ENCODE data around the gene GAREM2. TPM values are rescaled to one million over a fixed set of nuclear protein-coding genes. Genes with fewer than 3 reads are reported as not detected.

The GAREM2 gene
- total RNA-seq, 4 donors from 2014 or later = 1.8 to 5.5 (median 3.3) TPM

- H3K4me3 ChIP-seq = no peak overlapping the region
- WGBS, 2 donors (ENCODE audit: low coverage in 1 of 2) = 92 to 93% methylated on average over 2 of the region's 4 CpGs
- peaks cover 0 to 13% (median 7%) of the 10 kb centered on the region in 3 donors for H3K4me1 ChIP-seq
- H3K36me3 ChIP-seq = no peaks in the 10 kb centered on the region
- no peak overlapping the region for H3K27ac ChIP-seq
- peaks cover 24% of the 10 kb centered on the region for H3K27me3 ChIP-seq
- no peaks in the 10 kb centered on the region for H3K9me3 ChIP-seq
- no peak for ATAC-seq
- no peak for TF ChIP-seq POLR2A (IDR thresholded peaks at IDR 0.05)
- no peak for TF ChIP-seq EP300 (IDR thresholded peaks at IDR 0.05)
- TF ChIP-seq, protein P1, sequence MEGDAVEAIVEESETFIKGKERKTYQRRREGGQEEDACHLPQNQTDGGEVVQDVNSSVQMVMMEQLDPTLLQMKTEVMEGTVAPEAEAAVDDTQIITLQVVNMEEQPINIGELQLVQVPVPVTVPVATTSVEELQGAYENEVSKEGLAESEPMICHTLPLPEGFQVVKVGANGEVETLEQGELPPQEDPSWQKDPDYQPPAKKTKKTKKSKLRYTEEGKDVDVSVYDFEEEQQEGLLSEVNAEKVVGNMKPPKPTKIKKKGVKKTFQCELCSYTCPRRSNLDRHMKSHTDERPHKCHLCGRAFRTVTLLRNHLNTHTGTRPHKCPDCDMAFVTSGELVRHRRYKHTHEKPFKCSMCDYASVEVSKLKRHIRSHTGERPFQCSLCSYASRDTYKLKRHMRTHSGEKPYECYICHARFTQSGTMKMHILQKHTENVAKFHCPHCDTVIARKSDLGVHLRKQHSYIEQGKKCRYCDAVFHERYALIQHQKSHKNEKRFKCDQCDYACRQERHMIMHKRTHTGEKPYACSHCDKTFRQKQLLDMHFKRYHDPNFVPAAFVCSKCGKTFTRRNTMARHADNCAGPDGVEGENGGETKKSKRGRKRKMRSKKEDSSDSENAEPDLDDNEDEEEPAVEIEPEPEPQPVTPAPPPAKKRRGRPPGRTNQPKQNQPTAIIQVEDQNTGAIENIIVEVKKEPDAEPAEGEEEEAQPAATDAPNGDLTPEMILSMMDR (IDR thresholded peaks at IDR 0.05) = no peak
- TF ChIP-seq POLR2AphosphoS5 (IDR thresholded peaks at IDR 0.05) = no peak
These were observed 4.1 kb upstream of the GAREM2 start for GRCh38 chr2:26168785-26169184.

GRCh38 chr2:26169226-26169625 is 3.7 kb upstream of the GAREM2 start:
- no peak for TF ChIP-seq POLR2AphosphoS5 (IDR thresholded peaks at IDR 0.05)
- TF ChIP-seq EP300 (IDR thresholded peaks at IDR 0.05) = no peak
- TF ChIP-seq POLR2A (IDR thresholded peaks at IDR 0.05) = no peak
- TF ChIP-seq, protein P1 (IDR thresholded peaks at IDR 0.05) = no peak
- Histone ChIP-seq H3K36me3 (no peaks in the 10 kb centered on the region), H3K4me3 (no peak overlapping the region), H3K4me1 (peaks cover 0 to 17% (median 11%) of the 10 kb centered on the region in 3 donors), H3K27me3 (peaks cover 29% of the 10 kb centered on the region), H3K9me3 (no peaks in the 10 kb centered on the region), H3K27ac (no peak overlapping the region)
- ATAC-seq = no peak
- 86% methylated on average over 4 of the region's 5 CpGs; no CpG with 5 or more reads in 1 of the 2 donors for WGBS, 2 donors (ENCODE audit: low coverage in 1 of 2)

DNA sequence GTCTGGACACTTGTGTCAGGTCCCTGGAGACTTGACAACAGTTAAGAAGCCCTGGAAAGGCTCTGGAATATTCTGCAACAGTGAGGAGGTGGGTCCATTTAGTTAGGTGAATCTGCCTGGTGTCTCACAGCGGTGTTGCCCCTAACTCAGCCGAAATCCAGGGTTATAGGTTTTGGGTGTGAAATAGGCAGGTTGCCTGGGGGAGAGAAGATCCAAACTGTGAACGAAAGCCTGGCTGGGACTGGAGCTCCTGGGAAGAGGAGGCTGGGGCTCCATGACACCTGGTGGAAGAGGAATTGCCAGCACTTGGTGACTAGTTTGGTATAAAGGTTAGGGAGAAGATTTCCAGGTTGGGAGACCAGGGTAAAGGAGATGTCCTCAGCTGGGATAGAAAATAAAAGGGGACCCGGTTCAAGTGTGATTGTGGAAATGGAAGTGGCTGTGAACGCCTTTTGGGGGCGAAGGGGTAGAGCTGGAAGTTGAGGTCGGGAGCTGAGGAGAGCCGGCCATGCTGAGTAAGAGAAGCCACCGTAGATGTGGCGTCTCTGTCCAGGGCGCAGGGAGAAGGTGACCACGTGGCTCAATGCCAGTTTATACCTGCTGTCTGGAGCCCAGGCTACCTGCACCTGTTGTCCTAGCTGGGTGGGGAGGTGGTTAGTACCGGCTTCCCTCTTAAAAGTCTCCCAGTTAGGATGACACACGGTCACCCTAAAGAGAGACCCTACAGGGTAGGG is 3.0 kb upstream of the GAREM2 start:
- ATAC-seq = no peak
- TF ChIP-seq, protein P1 (IDR thresholded peaks at IDR 0.05) = no peak
- TF ChIP-seq POLR2A (IDR thresholded peaks at IDR 0.05) = no peak
- no peak for TF ChIP-seq EP300 (IDR thresholded peaks at IDR 0.05)
- no peak for TF ChIP-seq POLR2AphosphoS5 (IDR thresholded peaks at IDR 0.05)
- Histone ChIP-seq H3K36me3 (no peaks in the 10 kb centered on the region), H3K27ac (no peak overlapping the region), H3K9me3 (no peaks in the 10 kb centered on the region), H3K4me1 (peaks cover 0 to 18% (median 11%) of the 10 kb centered on the region in 3 donors), H3K27me3 (peaks cover 35% of the 10 kb centered on the region), H3K4me3 (no peak overlapping the region)
- 78 to 80% methylated on average over 10 of the region's 14 CpGs for WGBS, 2 donors (ENCODE audit: low coverage in 1 of 2)

DNA sequence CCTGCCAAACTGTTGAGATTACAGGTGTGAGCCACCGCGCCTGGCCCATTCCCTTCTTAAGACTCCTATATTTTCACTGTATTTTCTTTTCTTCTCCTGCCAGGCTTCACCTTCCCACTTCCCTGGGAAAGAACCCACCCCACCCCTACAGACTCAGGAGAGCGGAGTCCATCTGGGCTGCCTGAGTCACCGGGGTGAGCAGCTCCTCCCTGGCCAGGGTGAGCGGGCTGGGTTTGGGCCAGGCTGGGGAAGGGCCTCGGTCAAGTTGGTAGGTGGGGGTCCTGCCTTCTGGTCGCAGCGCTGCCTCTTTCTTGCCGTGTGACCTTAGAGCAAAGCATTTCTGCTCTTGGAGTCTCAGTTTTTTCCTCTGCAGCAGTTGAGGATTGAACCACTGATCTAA is 2.1 kb upstream of the GAREM2 start:
- H3K4me3 ChIP-seq = no peak overlapping the region
- H3K27me3 ChIP-seq = peaks cover 44% of the 10 kb centered on the region
- H3K4me1 ChIP-seq = peaks cover 0 to 18% (median 11%) of the 10 kb centered on the region in 3 donors
- no peak for ATAC-seq
- H3K36me3 ChIP-seq = no peaks in the 10 kb centered on the region
- no peak overlapping the region for H3K27ac ChIP-seq
- H3K9me3 ChIP-seq = no peaks in the 10 kb centered on the region
- WGBS, 2 donors (ENCODE audit: low coverage in 1 of 2) = 65 to 100% methylated on average over 2 of the region's 9 CpGs
- no peak for TF ChIP-seq POLR2A (IDR thresholded peaks at IDR 0.05)
- no peak for TF ChIP-seq EP300 (IDR thresholded peaks at IDR 0.05)
- TF ChIP-seq, protein P1 (IDR thresholded peaks at IDR 0.05) = no peak
- TF ChIP-seq POLR2AphosphoS5 (IDR thresholded peaks at IDR 0.05) = no peak
